ENCODE data around the gene PUSL1. TPM values are rescaled to one million over a fixed set of nuclear protein-coding genes. Genes with fewer than 3 reads are reported as not detected.

The PUSL1 gene
- total and polyA plus RNA-seq, 2 donors (not counting 3 experiments of a cell fraction or from before 2014, with no cell fraction given): 18.8 to 27.3 TPM

DNA sequence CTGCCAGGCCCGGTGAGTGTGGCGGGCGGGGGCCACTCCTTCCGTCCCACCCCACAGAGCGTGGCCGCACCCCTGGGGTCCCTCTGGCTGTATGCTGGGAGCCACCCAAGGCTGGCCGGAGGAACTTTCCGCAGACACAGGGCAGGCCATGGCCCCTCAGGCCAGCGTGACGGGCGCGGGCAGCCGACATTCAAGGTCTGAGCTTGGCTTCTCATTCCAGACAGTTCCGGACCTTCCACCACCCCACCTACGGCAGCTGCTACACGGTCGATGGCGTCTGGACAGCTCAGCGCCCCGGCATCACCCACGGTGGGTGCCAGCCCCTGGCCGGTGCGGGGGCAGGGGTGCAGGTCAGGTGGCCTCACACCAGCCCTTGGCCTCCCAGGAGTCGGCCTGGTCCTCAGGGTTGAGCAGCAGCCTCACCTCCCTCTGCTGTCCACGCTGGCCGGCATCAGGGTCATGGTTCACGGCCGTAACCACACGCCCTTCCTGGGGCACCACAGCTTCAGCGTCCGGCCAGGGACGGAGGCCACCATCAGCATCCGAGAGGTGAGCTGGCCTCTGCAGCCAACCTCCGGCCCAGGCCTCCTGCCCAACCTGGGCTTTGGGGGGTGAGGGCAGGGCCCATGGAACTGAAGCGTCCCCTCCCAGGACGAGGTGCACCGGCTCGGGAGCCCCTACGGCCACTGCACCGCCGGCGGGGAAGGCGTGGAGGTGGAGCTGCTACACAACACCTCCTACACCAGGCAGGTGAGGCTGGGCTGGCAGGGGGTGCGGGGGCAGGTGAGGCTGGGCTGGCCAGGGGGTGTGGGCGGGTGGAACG is 20.9 kb upstream of the PUSL1 start:
- no peak for TF ChIP-seq EZH2 (IDR thresholded peaks at IDR 0.05; ENCODE audit: borderline replicate concordance, low read depth, low read length, severe bottlenecking)
- no peak for TF ChIP-seq JUN (IDR thresholded peaks at IDR 0.05; ENCODE audit: borderline replicate concordance, insufficient read depth, insufficient read length, low read depth)
- no peak for TF ChIP-seq POLR2A (IDR thresholded peaks at IDR 0.05; ENCODE audit: low read depth, low read length)
- no peak for TF ChIP-seq MYC (IDR thresholded peaks at IDR 0.05; ENCODE audit: low read depth, low read length)
- TF ChIP-seq, protein P1, sequence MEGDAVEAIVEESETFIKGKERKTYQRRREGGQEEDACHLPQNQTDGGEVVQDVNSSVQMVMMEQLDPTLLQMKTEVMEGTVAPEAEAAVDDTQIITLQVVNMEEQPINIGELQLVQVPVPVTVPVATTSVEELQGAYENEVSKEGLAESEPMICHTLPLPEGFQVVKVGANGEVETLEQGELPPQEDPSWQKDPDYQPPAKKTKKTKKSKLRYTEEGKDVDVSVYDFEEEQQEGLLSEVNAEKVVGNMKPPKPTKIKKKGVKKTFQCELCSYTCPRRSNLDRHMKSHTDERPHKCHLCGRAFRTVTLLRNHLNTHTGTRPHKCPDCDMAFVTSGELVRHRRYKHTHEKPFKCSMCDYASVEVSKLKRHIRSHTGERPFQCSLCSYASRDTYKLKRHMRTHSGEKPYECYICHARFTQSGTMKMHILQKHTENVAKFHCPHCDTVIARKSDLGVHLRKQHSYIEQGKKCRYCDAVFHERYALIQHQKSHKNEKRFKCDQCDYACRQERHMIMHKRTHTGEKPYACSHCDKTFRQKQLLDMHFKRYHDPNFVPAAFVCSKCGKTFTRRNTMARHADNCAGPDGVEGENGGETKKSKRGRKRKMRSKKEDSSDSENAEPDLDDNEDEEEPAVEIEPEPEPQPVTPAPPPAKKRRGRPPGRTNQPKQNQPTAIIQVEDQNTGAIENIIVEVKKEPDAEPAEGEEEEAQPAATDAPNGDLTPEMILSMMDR (IDR thresholded peaks at IDR 0.05; ENCODE audit: extremely low read depth in 1 of 2, insufficient read depth in 1 of 2, low read depth in 1 of 2, low read length in 2 of 2): no peak
- TF ChIP-seq, protein P2, sequence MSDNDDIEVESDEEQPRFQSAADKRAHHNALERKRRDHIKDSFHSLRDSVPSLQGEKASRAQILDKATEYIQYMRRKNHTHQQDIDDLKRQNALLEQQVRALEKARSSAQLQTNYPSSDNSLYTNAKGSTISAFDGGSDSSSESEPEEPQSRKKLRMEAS (IDR thresholded peaks at IDR 0.05; ENCODE audit: insufficient read depth, insufficient read length): no peak
- TF ChIP-seq GATA2 (IDR thresholded peaks at IDR 0.05; ENCODE audit: insufficient read depth, insufficient read length, low read depth, low read length): no peak
- TF ChIP-seq FOS (IDR thresholded peaks at IDR 0.05; ENCODE audit: borderline replicate concordance, insufficient read depth, low read length): no peak
- no peak for TF ChIP-seq POLR2AphosphoS5 (IDR thresholded peaks at IDR 0.05; ENCODE audit: insufficient read depth, low read depth, low read length)
- FAIRE-seq (no peak), DNase-seq (ENCODE audit: low read depth, low spot score) (no peak)
- H3K79me2 ChIP-seq (ENCODE audit: control insufficient read depth, insufficient read depth, low read length): no peaks in the 10 kb centered on the region
- no peaks in the 10 kb centered on the region for H3K27me3 ChIP-seq (ENCODE audit: control insufficient read depth in 2 of 2, insufficient read depth in 2 of 2, low read length in 2 of 2)
- intact Hi-C loops (cut with micrococcal nuclease) (no loop called here), dilution Hi-C loops (cut with MboI; ENCODE audit: extremely low pct_ligation_motif_present, low sequenced_read_pairs) (no loop called here)
- no peaks in the 10 kb centered on the region for H4K20me1 ChIP-seq (replicated peaks; ENCODE audit: control insufficient read depth, extremely low read depth, insufficient read depth, low read length)
- peaks cover under 1% of the 10 kb centered on the region for H3K4me1 ChIP-seq (ENCODE audit: control insufficient read depth, extremely low read depth, insufficient read depth, low read length)
- H3K4me2 ChIP-seq (ENCODE audit: insufficient read depth, low read length): no peak overlapping the region
- H3K9me3 ChIP-seq (replicated peaks; ENCODE audit: control insufficient read depth, insufficient read depth, low read length): no peaks in the 10 kb centered on the region
- H2AFZ ChIP-seq (ENCODE audit: low read depth, low read length): no peak overlapping the region
- H3K4me3 ChIP-seq (replicated peaks in 1 of 3; ENCODE audit: insufficient read depth in 1 of 3, low read depth in 1 of 3, low read length in 3 of 3): no peak overlapping the region
- no peak overlapping the region for H3K27ac ChIP-seq (ENCODE audit: insufficient read depth, low read depth, low read length)
- POLR2A ChIA-PET: no interaction called here
- H3K9ac ChIP-seq (replicated peaks; ENCODE audit: extremely low read depth, insufficient read depth, low read length): no peak overlapping the region
- no TSS peak for BruUV-seq (replicated peaks)
- H3K36me3 ChIP-seq (ENCODE audit: control insufficient read depth in 2 of 2, extremely low read depth in 1 of 2, insufficient read depth in 2 of 2, low read length in 2 of 2): no peaks in the 10 kb centered on the region
- no peaks in the 10 kb centered on the region for H3K9me1 ChIP-seq (replicated peaks; ENCODE audit: control insufficient read depth, extremely low read depth, insufficient read depth, low read length)
- CTCF ChIA-PET: interaction anchor here (1.9 kb wide), 1 partner anchor 165 kb away, joined by 12 read pairs; no protein-coding TSS in a partner anchor
